ENCODE results near the gene ABCC8. TPM values are rescaled to one million over a fixed set of nuclear protein-coding genes. Genes with fewer than 3 reads are reported as not detected.
"Not testable (repeated sequence)": the region's sequence is repeated elsewhere in the genome, so short reads cannot be mapped to it uniquely, and the experiment has no call there.

ABCC8 gene
- polyA plus RNA-seq, 3 donors = 1.7 to 44.4 (median 2.4) TPM

DNA sequence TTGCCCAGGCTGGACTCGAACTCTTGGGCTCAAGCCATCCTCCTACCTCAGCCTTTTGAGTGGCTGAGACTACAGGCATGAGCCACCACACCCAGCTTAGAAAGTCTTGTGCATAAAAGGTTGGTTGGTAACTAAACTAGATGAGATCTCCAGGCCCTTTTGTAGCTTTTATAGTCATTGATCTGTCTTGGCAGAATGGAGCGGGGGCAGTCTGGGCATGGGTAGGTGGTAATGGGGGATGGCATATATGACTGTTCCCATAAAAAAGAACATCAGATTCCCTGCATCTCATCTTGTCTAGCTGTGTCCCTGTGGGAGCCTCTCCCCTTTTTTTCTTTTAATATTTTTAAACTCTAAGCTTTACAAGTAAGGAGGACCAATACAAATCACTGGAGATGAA, 30.2 kb downstream of the ABCC8 start:
- H3K27ac ChIP-seq (ENCODE audit: low read depth, low read length) = no peak overlapping the region
- WGBS, 3 donors = 89 to 90% (median 89%) methylated on average over 2 of the region's 2 CpGs

DNA sequence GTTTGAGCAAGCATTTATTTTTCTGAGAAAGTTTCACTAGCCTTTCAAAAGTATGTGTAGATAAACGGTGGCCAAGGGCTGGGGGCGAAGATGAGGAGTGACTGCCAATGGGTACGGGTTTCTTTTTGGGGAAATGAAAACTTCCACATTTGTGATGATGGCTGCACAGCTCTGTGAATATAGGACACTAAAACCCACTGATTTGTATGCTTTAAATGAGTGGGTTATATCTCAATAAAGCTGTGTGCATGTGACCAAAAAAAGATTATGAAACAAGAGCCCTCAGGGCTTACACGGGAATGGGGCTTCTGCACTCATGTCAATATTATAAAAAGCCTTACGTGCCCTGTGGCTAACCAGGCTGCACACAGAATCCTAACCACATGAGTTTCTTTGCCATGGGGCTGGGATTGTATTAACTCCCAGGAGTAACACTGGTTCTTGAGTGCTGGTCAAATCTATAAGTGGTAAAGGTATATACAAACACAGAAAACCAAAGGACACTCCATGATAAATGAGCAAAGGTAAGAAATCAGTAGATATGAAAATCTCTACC, 31.3 kb downstream of the ABCC8 start:
- no peak overlapping the region for H3K27ac ChIP-seq (ENCODE audit: low read depth, low read length)

DNA sequence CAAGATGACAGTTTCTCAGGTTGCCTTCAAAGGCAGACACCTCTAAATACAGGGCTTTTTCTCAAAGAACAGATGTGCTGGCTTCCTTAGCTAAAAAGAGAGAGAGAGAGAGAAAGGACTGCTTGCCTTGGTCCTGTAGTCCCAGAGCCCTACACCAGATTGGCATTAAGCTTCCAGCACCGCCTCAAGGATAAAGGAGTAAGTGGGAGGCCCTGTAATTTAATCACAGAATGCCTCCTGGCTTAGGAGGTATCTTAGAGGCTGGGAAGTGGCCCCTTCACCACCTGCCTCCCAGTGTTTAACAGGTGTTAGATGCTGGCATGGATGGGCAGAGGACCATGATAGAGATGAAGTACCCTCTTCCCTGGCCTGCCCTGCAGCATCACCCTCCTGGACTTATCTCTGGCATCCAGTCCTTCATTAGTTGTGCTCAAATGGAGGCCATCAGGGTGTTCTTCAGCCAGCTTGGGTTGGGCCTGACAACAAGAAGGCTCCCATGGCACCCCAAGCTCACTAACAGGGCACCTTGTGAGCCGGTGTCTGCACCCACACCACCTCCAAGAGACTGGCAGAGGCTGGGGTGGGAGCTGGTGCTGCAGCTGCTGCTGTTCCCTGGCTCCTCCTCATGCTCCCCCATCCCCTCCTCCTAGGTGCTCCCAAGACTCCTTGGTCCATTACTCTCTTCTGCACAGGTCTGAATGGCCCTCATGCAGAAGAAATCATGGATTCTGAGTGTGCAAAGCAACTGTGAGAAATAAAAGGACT, 32.5 kb downstream of the ABCC8 start:
- 83 to 98% (median 95%) methylated on average over 2 of the region's 2 CpGs for WGBS, 3 donors

More for the DNA sequence above, 31.3 kb downstream of the ABCC8 start:
- 61 to 79% (median 69%) methylated on average over 5 of the region's 5 CpGs for WGBS, 3 donors

DNA sequence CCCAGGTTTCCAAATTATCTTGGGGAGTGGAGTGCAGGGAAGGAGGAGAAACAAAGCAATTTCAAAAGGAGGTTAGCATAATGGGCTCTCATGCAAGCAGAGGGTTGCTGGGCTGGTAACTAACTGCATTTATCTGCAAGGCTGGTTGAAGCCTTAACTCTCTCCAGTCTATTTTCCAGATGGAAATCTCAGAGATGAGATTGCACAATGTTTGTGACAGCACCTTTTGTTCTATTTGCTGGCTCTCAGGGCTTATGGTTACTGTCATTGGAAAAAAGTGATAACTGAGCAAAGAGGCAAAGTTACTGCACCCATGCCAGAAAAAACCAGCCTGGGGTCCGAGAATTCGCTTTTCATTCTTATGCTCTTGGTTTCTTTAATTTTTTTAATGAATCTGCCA, 33.2 kb downstream of the ABCC8 start:
- no peak overlapping the region for H3K27ac ChIP-seq (ENCODE audit: low read depth, low read length)
- 89 to 98% (median 92%) methylated on average over 2 of the region's 2 CpGs for WGBS, 3 donors

More for the DNA sequence above, 32.5 kb downstream of the ABCC8 start:
- no peak overlapping the region for H3K27ac ChIP-seq (ENCODE audit: low read depth, low read length)

DNA sequence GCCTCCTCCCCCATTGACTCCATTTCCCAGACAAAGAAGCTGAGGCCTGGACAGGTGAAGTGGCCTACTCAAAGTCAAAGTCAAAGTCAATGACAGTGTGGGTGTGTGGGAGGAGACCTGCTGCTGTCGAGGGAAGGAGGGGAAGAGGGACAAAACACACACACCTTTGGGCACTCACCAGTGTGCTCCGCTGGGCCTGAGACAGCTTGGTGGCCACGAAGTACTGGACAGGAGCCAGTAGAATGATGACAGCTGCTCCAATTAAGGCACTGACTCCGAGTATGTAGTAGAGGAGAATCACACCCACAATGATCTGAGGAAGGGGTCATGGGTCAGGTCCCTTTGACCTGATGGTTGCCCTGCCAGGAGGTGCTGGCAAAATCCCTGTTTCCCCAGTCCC, 33.6 kb downstream of the ABCC8 start:
- no peak overlapping the region for H3K27ac ChIP-seq (ENCODE audit: low read depth, low read length)
- WGBS, 3 donors = 71 to 83% (median 78%) methylated on average over 4 of the region's 4 CpGs

DNA sequence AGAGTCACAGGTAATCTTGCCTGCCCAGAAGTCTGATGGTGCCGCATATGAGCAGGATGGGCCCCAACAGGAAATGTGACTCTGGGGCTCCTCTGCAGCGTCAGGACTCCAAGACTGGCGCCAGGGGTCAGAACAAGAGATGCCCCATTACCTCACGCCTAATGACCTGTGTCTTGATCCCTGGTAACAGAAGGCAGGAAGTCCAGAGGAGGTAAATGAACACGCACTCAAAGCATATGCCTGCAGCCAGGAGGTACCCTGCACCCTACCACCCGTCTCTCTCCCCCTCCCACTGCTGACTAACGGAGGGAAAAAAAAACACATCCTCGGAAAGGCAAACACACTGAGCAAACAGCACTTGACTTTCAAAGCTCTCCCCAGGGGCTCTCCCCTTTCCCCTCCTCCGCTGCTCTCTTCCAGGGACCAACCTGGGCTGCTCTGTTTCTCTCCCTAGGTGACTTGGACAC, 37.3 kb downstream of the ABCC8 start:
- 28 to 38% (median 38%) methylated on average over 9 of the region's 9 CpGs for WGBS, 3 donors
- no peak overlapping the region for H3K27ac ChIP-seq (ENCODE audit: low read depth, low read length)

DNA sequence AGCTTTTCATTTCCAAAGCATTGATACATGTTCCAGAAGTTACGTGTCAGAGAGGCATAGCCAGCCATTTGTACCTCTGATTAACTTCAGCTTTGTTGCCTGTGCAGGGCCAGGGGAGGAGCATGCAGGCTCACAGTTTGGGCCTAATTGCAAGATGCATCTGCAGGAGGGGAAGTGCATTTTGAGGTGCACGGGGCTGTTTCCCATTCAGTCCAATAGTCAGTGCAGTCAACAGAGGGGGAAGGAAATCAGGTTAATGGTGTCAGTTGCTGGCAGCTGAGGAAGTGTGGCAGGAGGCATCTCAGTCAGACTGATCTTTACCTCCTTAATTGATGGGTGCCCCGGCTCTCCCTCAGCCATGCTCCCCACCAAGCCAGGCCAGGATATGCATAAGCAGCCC, 39.3 kb downstream of the ABCC8 start:
- H3K27ac ChIP-seq (ENCODE audit: low read depth, low read length) = no peak overlapping the region
- WGBS, 3 donors = 57 to 72% (median 70%) methylated on average over 3 of the region's 3 CpGs

DNA sequence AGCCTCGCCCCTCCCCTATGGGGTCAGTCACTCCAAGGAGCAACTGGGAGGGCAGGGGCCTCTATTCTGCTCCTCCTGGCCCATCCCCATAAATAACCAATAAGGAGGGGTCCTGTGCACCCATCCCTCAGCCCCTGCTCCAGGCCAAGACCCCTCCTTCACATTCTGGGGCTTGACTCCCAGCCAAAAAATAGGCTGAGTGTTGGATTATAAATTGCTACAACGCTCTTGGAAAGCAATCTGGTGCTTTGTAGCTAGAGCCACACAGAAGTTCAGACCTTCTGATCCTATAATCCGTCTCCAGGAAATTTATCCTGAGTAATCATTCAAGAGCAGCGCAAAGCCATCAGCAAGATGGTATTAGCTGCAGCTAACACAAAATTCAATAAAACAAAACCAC, 42.5 kb downstream of the ABCC8 start:
- 85 to 92% (median 91%) methylated on average over 4 of the region's 4 CpGs for WGBS, 3 donors
- H3K27ac ChIP-seq (ENCODE audit: low read depth, low read length) = no peak overlapping the region

DNA sequence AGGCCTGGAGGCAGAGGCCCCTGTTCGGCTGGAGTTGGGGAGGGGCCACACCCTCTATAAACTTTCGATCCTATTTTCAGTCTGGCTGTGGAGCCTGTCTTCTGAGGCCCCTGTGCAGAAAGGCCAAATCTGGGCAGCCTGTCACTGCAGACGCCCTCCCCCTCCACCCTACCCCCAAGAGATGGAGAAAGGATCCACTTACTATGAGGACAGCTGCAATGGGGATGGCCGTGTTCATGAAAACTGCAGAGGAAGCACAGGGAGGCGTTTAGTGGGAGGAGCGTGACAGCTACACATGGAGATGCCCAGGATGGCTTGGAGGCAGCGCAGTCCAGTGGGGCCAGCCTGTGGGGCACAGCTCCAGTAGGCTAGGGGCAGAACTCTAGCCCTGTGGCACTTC, 44.6 kb downstream of the ABCC8 start:
- no peak overlapping the region for H3K27ac ChIP-seq (ENCODE audit: low read depth, low read length)
- 59 to 80% (median 70%) methylated on average over 7 of the region's 7 CpGs for WGBS, 3 donors

DNA sequence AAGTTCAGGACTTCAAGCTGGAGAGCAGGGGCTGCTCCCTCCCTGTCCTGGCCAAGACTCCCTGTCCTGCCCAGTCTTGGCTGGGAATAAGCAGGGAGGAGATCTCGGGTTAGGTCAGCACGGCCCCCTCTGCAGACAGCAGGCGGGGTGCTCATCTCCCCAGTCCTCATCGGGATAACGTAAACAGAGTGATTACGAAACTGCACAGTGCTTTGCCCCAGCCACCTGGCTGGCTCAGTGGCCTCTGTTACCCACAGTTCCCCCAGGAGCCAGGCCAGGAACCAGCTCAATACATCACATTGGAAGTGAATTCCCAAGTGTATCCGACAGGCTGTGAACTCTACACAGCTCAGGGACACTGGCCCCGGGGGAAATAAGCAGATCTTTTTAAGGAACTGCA, 45.5 kb downstream of the ABCC8 start:
- H3K27ac ChIP-seq (ENCODE audit: low read depth, low read length) = no peak overlapping the region
- WGBS, 3 donors = 27 to 60% (median 32%) methylated on average over 8 of the region's 8 CpGs

DNA sequence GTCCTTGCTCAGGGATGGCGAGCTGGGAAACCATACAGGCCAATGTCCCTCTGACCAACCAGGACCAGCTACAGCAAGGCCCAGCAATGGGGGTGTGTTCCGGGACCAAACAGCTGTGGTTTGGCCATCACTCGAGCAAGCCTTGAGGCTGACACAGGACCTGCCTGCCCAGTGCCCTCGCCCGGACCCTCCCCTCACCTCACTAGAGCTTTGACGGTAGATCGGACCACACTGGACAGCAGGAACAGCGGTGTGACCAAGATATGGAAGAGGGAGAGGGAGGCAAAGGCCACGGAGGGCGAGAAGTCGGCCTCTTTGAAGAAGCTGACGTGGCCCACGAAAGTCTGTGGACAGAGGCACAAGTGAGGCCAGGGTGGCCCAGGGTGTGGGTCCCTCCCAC, 46.0 kb downstream of the ABCC8 start:
- no peak overlapping the region for H3K27ac ChIP-seq (ENCODE audit: low read depth, low read length)

DNA sequence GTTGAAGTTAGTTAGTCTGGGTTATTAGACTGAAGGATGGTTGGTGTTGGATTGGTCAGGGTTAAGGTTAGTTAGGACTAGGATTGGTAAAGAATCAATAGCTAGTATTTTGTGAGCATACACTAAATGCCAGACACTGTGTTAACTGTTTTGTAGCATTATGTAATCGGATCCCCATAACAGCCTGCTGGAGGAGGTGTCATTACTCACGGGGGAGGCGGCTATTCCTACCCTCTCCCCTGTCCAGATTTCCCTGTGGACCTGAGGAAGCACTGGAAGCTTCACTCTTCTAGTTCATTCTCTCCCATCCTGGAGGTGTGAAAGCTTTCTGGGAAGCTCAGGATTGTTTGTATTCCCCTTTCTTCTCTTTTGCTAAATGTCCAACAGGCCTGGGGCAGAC, 47.7 kb downstream of the ABCC8 start:
- H3K27ac ChIP-seq (ENCODE audit: low read depth, low read length) = no peak overlapping the region
- 70 to 85% (median 78%) methylated on average over 3 of the region's 3 CpGs for WGBS, 3 donors

More for the DNA sequence above, 46.0 kb downstream of the ABCC8 start:
- WGBS, 3 donors = 86 to 94% (median 89%) methylated on average over 13 of the region's 13 CpGs

DNA sequence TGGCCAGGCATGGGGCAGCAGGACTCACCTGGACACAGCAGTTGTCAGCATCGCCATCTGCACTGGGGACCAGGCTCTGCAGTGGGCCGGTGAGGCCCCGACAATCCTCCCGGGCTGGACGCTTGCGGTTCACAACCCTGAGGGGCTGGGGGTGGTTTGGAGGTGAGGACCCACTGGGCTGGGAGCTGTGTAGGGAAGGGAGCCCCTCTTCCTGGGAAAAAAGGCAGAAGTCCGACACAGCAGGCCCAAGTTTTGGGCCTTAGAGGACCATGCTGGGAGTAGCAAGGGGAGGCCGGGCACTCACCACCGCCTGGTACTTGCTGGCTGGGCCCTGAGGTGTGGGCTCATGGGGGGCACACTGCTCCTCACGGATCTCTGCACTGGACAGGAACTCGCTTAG, 48.4 kb downstream of the ABCC8 start:
- WGBS, 3 donors = 95 to 99% (median 96%) methylated on average over 11 of the region's 11 CpGs

DNA sequence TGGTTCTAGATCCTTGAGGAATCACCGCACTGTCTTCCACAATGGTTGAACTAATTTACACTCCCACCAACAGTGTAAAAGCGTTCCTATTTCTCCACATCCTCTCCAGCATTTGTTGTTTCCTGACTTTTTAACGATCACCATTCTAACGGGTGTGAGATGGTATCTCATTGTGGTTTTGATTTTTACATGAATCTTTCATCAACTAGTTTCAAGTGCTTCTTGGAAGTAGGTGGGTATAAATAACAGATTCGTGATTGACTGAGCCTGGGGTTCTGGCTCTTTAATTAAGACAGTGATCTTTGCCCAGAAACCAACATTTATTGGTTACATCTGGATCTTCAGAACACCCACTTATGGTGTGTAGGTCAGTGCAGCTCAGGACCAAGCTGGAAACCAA, 50.4 kb downstream of the ABCC8 start:
- WGBS, 3 donors = 48 to 83% (median 66%) methylated on average over 5 of the region's 5 CpGs
- H3K27ac ChIP-seq (ENCODE audit: low read depth, low read length) = not testable (repeated sequence)

More for the DNA sequence above, 48.4 kb downstream of the ABCC8 start:
- H3K27ac ChIP-seq (ENCODE audit: low read depth, low read length) = no peak overlapping the region

DNA sequence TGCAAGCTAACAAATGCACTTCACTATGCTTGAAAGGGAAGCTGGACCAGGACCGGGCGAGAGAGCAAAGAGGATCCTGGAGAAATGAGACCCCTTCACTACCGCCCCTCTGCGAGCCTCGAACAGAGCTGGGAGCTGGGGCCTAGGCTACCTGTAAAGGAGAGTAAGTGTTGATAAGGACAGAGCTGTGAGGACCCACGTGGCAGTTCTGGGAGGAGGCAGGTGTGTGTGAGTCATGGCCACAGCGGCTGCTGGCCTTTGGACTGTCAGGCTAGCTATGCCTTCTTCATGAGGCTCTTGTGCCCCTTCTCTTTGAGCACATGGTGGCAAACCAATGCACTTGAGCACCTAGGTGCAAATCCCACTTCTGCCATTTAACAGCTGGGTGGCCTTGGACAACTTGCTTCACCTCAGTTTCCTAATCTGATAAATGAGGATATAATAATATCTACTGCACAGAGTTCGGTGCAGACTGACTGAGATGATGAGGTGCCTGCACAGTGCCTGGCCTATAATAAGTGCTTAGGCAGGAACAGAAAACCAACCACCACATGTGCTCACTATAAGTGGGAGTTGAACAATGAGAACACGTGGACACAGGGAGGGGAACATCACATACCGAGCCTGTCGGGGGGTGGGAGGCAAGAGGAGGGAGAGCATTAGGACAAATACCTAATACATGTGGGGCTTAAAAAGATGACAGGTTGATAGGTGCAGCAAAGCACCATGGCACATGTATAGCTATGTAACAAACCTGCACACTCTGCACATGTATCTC, 52.9 kb downstream of the ABCC8 start:
- H3K27ac ChIP-seq (ENCODE audit: low read depth, low read length) = no peak overlapping the region
- 61 to 81% (median 80%) methylated on average over 11 of the region's 11 CpGs for WGBS, 3 donors

DNA sequence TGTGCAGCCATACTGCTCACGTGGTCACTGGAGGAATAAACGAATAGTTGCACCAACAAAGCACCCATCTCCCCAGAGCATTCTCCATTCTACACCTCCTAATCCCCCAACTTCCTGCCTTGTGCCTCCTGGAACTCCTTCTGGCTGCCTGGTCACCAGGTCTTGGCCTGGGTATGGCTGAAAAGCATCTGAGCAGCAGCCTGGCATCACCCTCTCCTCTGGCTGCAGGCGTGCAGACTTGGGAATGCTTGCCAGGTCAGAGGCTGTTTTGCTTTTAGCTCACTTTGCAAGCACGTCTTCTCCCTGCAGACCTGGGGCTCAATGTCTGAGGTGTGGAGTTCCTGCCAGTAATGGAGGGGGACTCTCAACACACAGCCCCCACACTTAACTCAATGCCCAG, 54.9 kb downstream of the ABCC8 start:
- 64 to 81% (median 72%) methylated on average over 4 of the region's 4 CpGs for WGBS, 3 donors
- no peak overlapping the region for H3K27ac ChIP-seq (ENCODE audit: low read depth, low read length)

DNA sequence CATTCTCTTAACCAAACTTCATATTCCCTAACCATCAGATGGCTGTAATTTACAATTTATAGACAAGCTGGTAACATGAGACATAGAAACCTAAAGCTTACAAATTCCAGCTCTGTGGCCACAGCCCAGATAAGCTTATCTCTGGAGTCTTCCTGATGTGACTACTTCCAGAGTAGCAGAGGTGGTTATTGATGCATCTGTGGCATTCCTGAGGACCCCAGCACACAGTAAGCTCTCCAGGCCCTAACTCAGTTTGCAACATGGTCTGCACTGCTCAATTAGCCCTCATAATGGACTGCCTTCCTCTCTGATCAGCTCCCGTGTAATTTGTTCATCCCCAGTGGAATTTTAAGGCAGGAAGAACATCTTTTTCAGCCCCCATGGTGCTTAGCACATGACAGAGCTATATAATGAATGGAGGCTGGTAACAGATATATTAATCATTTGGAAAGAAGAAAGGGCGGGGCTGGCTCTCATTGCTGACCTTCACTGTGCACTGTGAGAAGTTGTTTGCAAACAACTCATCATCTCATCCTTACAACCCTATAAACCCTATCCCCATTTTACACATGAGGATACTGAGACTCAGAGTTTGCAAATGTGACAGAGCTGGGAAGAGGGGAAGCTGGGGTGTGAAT, 58.1 kb downstream of the ABCC8 start:
- H3K27ac ChIP-seq (ENCODE audit: low read depth, low read length) = no peak overlapping the region
- 65 to 91% (median 69%) methylated on average over 2 of the region's 2 CpGs for WGBS, 3 donors

DNA sequence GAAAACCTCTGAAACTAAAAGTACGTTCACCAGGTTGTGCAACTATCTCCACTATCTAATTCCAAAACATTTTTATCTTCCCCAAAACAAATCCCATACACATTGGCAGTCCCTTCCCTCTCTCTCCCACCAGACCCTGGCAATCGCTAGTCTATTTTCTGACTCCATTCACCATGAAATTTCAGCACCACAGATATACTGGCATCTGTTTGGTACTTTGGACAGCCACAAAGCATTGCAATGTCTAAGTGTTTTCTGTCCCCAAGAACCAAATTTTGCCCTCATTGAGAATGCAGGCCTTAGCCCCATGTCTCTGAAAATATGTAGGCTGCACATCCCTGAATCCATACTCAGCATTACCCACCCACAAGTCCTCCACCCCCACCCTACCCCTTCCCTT, 60.2 kb downstream of the ABCC8 start:
- H3K27ac ChIP-seq (ENCODE audit: low read depth, low read length) = no peak overlapping the region
- WGBS, 3 donors = 64 to 77% (median 71%) methylated on average over 2 of the region's 2 CpGs
